WTC11 (cell line): ENCODE data around the gene ITPK1. TPM values are rescaled to one million over a fixed set of nuclear protein-coding genes. Genes with fewer than 3 reads are reported as not detected.

ENCODE experiments used
- ATAC-seq: fragments of 200-7000 bp; cut with Tn5 transposase; 2 replicates; pipeline ENCODE4 v1.10.0; 2021; ENCODE audit warnings: mild to moderate bottlenecking, moderate library complexity
- CTCF ChIA-PET: fragments of 300-600 bp; sonication (Branson Sonifier 250); formaldehyde crosslinking; loops from one replicate; lab custom pipeline; 2021; ENCODE audit warnings: antibody characterized with exemption; lab: Charles Lee
- POLR2A ChIA-PET: fragments of 350-600 bp; sonication (Branson Sonifier 250); formaldehyde crosslinking; loops from one replicate; lab custom pipeline; 2021; ENCODE audit warnings: antibody characterized with exemption; lab: Charles Lee
- DNase-seq: peaks from one replicate; pipeline ENCODE4 v3.0.0; 2021; ENCODE audit warnings: low spot score
- H3K27ac Mint-ChIP-seq: 2 replicates; pipeline ENCODE4 v1.8.0; 2021; ENCODE audit warnings: mixed read lengths
- H3K27me3 Mint-ChIP-seq: 2 replicates; pipeline ENCODE4 v1.8.0; 2021; ENCODE audit warnings: low read depth, mild to moderate bottlenecking, moderate library complexity, mixed read lengths
- H3K36me3 Mint-ChIP-seq: 2 replicates; pipeline ENCODE4 v1.8.0; 2021; ENCODE audit warnings: mixed read lengths
- H3K4me1 Mint-ChIP-seq: 2 replicates; pipeline ENCODE4 v1.8.0; 2022; ENCODE audit warnings: mixed read lengths
- H3K4me3 Mint-ChIP-seq: 2 replicates; pipeline ENCODE4 v1.8.0; 2021; ENCODE audit warnings: mild to moderate bottlenecking, moderate library complexity, mixed read lengths
- H3K9me3 Mint-ChIP-seq: 2 replicates; pipeline ENCODE4 v1.8.0; 2021; ENCODE audit warnings: mixed read lengths
- ATF1 ChIP-seq: sonication (generic); formaldehyde crosslinking; IDR thresholded peaks from 2 replicates; pipeline ENCODE4 v1.8.1; 2023; ENCODE audit warnings: mild to moderate bottlenecking, moderate library complexity, missing genetic modification reagents
- ELF4 ChIP-seq: sonication (generic); formaldehyde crosslinking; IDR thresholded peaks from 2 replicates; pipeline ENCODE4 v1.8.1; 2022; ENCODE audit warnings: low read depth, mild to moderate bottlenecking, moderate library complexity, missing genetic modification reagents
- FOXJ3 ChIP-seq: sonication (generic); formaldehyde crosslinking; IDR thresholded peaks from 2 replicates; pipeline ENCODE4 v1.9.0; 2021; ENCODE audit warnings: missing genetic modification reagents, mild to moderate bottlenecking, borderline replicate concordance
- FOXK1 ChIP-seq: sonication (generic); formaldehyde crosslinking; IDR thresholded peaks from 2 replicates; pipeline ENCODE4 v1.8.0; 2022; ENCODE audit warnings: mild to moderate bottlenecking, moderate library complexity, missing genetic modification reagents
- GABPB1 ChIP-seq: sonication (generic); formaldehyde crosslinking; IDR thresholded peaks from 2 replicates; pipeline ENCODE4 v1.8.1; 2023; ENCODE audit warnings: mild to moderate bottlenecking, missing genetic modification reagents
- IRF2 ChIP-seq: sonication (generic); formaldehyde crosslinking; IDR thresholded peaks from 2 replicates; pipeline ENCODE4 v1.8.0; 2022; ENCODE audit warnings: low read depth, missing genetic modification reagents, borderline replicate concordance
- JUN ChIP-seq: sonication (generic); formaldehyde crosslinking; IDR thresholded peaks from 2 replicates; pipeline ENCODE4 v1.8.0; 2023; ENCODE audit warnings: mild to moderate bottlenecking, missing genetic modification reagents
- MYBL2 ChIP-seq: sonication (generic); formaldehyde crosslinking; IDR thresholded peaks from 2 replicates; pipeline ENCODE4 v1.8.1; 2023; ENCODE audit warnings: mild to moderate bottlenecking, moderate library complexity, missing genetic modification reagents
- NR3C1 ChIP-seq: sonication (generic); formaldehyde crosslinking; conservative IDR thresholded peaks from 2 replicates; pipeline ENCODE4 v1.8.1; 2023; ENCODE audit warnings: low read depth, mild to moderate bottlenecking, missing genetic modification reagents
- RELA ChIP-seq: sonication (generic); formaldehyde crosslinking; IDR thresholded peaks from 2 replicates; pipeline ENCODE4 v1.8.1; 2022; ENCODE audit warnings: missing genetic modification reagents, mild to moderate bottlenecking, borderline replicate concordance
- SOX15 ChIP-seq: fragments of 250-450 bp; sonication (Bioruptor Pico); IDR thresholded peaks from 2 replicates; pipeline ENCODE4 v1.9.0; 2021; ENCODE audit warnings: mild to moderate bottlenecking
- TCF7 ChIP-seq: sonication (generic); formaldehyde crosslinking; IDR thresholded peaks from 2 replicates; pipeline ENCODE4 v1.8.0; 2022; ENCODE audit warnings: mild to moderate bottlenecking, low read depth, missing genetic modification reagents, moderate library complexity
- TEAD4 ChIP-seq: sonication (generic); formaldehyde crosslinking; IDR thresholded peaks from 2 replicates; pipeline ENCODE4 v1.8.0; 2022; ENCODE audit warnings: mild to moderate bottlenecking, missing genetic modification reagents
- ZBTB21 ChIP-seq: sonication (generic); formaldehyde crosslinking; IDR thresholded peaks from 2 replicates; pipeline ENCODE4 v1.8.1; 2023; ENCODE audit warnings: mild to moderate bottlenecking, missing genetic modification reagents, borderline replicate concordance
- ZNF423 ChIP-seq: fragments of 250-450 bp; sonication (Bioruptor Pico); IDR thresholded peaks from 2 replicates; pipeline ENCODE4 v2.1.2; 2022; ENCODE audit warnings: mild to moderate bottlenecking, moderate library complexity
- total RNA-seq: library from RNA; stranded (reverse); gene quantifications from 3 replicates; pipeline ENCODE4 v1.2.3, GENCODE V29; 2021
- TF ChIP-seq, protein P1 (sequence below): fragments of 250-450 bp; sonication (Bioruptor Pico); IDR thresholded peaks from 2 replicates; pipeline ENCODE4 v1.9.0; 2021; ENCODE audit warnings: mild to moderate bottlenecking, borderline replicate concordance
- TF ChIP-seq, protein P2 (sequence below): sonication (generic); formaldehyde crosslinking; conservative IDR thresholded peaks from 2 replicates; pipeline ENCODE4 v1.8.1; 2022; ENCODE audit warnings: mild to moderate bottlenecking, missing genetic modification reagents
- TF ChIP-seq, protein P3 (sequence below): sonication (generic); formaldehyde crosslinking; IDR thresholded peaks from 2 replicates; pipeline ENCODE4 v1.8.1; 2022; ENCODE audit warnings: mild to moderate bottlenecking, missing genetic modification reagents, moderate library complexity, borderline replicate concordance
- TF ChIP-seq, protein P4 (sequence below): fragments of 250-450 bp; sonication (Bioruptor Pico); IDR thresholded peaks from 2 replicates; pipeline ENCODE4 v1.9.0; 2021; ENCODE audit warnings: mild to moderate bottlenecking
- TF ChIP-seq, protein P5 (sequence below): sonication (generic); formaldehyde crosslinking; IDR thresholded peaks from 2 replicates; pipeline ENCODE4 v1.8.0; 2022; ENCODE audit warnings: mild to moderate bottlenecking, missing genetic modification reagents

The ITPK1 gene
- total RNA-seq, 1 experiment from 2014 or later: 144 TPM

DNA sequence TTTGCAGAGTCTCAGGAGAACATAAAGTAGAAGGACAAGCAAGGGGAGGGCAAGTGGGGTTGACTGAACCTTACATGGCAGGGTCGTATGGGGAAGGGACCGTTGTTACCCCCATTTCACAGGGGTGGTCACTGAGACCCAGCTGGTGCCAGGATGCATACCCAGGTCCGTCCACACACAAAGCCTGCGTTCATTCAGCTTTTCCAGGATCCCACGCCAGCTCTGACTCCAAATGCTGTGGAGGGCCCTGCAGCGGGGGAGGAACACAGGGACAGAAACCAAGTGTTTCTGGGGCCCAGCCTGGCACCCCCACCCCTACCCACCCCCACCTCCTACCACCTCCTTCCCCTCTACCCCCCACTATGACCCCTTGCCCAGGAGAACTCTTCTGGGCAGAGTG lies 209.3 kb downstream of the ITPK1 start:
- Mint-ChIP-seq H3K9me3 (peaks cover 7% of the 10 kb centered on the region), H3K27ac (no peak overlapping the region), H3K36me3 (no peaks in the 10 kb centered on the region), H3K27me3 (peaks cover 21% of the 10 kb centered on the region), H3K4me1 (peaks cover 7% of the 10 kb centered on the region), H3K4me3 (no peak overlapping the region)
- ChIA-PET CTCF (no interaction called here), POLR2A (no interaction called here)
- DNase-seq (no peak), ATAC-seq (no peak)
- no peak for TF ChIP-seq JUN
- no peak for TF ChIP-seq FOXK1
- no peak for TF ChIP-seq TEAD4 (CRISPR knock-in tag)
- TF ChIP-seq FOXJ3 (CRISPR knock-in tag): no peak
- no peak for TF ChIP-seq IRF2 (CRISPR knock-in tag)
- no peak for TF ChIP-seq RELA (CRISPR knock-in tag)
- TF ChIP-seq NR3C1 (CRISPR knock-in tag): no peak
- TF ChIP-seq ZBTB21 (CRISPR knock-in tag): no peak
- no peak for TF ChIP-seq ZNF423 (CRISPR knock-in tag)
- no peak for TF ChIP-seq MYBL2 (CRISPR knock-in tag)
- no peak for TF ChIP-seq ELF4 (CRISPR knock-in tag)
- TF ChIP-seq TCF7 (CRISPR knock-in tag): no peak
- TF ChIP-seq, protein P1, sequence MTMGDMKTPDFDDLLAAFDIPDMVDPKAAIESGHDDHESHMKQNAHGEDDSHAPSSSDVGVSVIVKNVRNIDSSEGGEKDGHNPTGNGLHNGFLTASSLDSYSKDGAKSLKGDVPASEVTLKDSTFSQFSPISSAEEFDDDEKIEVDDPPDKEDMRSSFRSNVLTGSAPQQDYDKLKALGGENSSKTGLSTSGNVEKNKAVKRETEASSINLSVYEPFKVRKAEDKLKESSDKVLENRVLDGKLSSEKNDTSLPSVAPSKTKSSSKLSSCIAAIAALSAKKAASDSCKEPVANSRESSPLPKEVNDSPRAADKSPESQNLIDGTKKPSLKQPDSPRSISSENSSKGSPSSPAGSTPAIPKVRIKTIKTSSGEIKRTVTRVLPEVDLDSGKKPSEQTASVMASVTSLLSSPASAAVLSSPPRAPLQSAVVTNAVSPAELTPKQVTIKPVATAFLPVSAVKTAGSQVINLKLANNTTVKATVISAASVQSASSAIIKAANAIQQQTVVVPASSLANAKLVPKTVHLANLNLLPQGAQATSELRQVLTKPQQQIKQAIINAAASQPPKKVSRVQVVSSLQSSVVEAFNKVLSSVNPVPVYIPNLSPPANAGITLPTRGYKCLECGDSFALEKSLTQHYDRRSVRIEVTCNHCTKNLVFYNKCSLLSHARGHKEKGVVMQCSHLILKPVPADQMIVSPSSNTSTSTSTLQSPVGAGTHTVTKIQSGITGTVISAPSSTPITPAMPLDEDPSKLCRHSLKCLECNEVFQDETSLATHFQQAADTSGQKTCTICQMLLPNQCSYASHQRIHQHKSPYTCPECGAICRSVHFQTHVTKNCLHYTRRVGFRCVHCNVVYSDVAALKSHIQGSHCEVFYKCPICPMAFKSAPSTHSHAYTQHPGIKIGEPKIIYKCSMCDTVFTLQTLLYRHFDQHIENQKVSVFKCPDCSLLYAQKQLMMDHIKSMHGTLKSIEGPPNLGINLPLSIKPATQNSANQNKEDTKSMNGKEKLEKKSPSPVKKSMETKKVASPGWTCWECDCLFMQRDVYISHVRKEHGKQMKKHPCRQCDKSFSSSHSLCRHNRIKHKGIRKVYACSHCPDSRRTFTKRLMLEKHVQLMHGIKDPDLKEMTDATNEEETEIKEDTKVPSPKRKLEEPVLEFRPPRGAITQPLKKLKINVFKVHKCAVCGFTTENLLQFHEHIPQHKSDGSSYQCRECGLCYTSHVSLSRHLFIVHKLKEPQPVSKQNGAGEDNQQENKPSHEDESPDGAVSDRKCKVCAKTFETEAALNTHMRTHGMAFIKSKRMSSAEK: no peak
- TF ChIP-seq, protein P2, sequence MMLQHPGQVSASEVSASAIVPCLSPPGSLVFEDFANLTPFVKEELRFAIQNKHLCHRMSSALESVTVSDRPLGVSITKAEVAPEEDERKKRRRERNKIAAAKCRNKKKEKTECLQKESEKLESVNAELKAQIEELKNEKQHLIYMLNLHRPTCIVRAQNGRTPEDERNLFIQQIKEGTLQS (CRISPR knock-in tag): no peak
- TF ChIP-seq, protein P3, sequence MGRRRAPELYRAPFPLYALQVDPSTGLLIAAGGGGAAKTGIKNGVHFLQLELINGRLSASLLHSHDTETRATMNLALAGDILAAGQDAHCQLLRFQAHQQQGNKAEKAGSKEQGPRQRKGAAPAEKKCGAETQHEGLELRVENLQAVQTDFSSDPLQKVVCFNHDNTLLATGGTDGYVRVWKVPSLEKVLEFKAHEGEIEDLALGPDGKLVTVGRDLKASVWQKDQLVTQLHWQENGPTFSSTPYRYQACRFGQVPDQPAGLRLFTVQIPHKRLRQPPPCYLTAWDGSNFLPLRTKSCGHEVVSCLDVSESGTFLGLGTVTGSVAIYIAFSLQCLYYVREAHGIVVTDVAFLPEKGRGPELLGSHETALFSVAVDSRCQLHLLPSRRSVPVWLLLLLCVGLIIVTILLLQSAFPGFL: no peak
- TF ChIP-seq, protein P4, sequence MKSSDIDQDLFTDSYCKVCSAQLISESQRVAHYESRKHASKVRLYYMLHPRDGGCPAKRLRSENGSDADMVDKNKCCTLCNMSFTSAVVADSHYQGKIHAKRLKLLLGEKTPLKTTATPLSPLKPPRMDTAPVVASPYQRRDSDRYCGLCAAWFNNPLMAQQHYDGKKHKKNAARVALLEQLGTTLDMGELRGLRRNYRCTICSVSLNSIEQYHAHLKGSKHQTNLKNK: no peak
- TF ChIP-seq SOX15 (CRISPR knock-in tag): no peak
- no peak for TF ChIP-seq ATF1 (CRISPR knock-in tag)

DNA sequence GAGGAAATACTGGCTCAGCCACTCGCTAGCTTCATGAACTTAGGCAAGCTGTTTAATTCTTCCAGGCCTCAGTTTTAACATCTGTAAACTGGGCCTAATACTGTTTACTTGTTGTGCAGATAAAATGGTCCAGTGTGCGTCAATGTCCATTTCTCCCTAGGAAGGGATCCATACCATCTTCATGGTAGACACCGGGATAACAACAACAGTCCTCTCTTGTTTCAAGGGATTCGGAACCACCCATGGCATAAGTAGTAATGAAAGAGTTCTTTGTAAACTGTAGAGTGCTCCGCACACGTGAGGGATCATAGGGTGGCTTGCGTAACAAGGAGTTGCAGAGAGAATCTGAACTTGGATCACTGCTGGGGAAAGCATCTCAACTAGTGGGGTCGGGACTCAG lies 210.1 kb downstream of the ITPK1 start:
- Mint-ChIP-seq H3K36me3 (no peaks in the 10 kb centered on the region), H3K4me1 (peaks cover 7% of the 10 kb centered on the region), H3K4me3 (no peak overlapping the region)
- ATAC-seq (no peak), DNase-seq (no peak)
- ChIA-PET POLR2A (no interaction called here), CTCF (no interaction called here)
- TF ChIP-seq, protein P5, sequence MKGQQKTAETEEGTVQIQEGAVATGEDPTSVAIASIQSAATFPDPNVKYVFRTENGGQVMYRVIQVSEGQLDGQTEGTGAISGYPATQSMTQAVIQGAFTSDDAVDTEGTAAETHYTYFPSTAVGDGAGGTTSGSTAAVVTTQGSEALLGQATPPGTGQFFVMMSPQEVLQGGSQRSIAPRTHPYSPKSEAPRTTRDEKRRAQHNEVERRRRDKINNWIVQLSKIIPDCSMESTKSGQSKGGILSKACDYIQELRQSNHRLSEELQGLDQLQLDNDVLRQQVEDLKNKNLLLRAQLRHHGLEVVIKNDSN (CRISPR knock-in tag): no peak
- 0 out of 2 replicates have a peak, but pooled peaks have one; percentile 18 for TF ChIP-seq GABPB1 (CRISPR knock-in tag)
- TF ChIP-seq, all 79 proteins: peak for 1
- Mint-ChIP-seq H3K27ac (no peak overlapping the region), H3K9me3 (peaks cover 7% of the 10 kb centered on the region), H3K27me3 (peaks cover 26% of the 10 kb centered on the region)
